Naive thymus-derived CD4-positive, alpha-beta T cell (primary cell): ENCODE data around the gene CXXC5. TPM values are rescaled to one million over a fixed set of nuclear protein-coding genes. Genes with fewer than 3 reads are reported as not detected.
A peak's percentile ranks its signal among the peaks of the same experiment; 100 is the strongest.

Experiments
- ATAC-seq: fragments of 150-1000 bp; cut with Tn5 transposase; 2 replicates; pipeline ENCODE4 v1.10.0; 2021; ENCODE audit warnings: mild to moderate bottlenecking, moderate library complexity
- CTCF ChIA-PET: fragments of 350-600 bp; sonication (Branson Sonifier 250); formaldehyde crosslinking; loops from one replicate; lab custom pipeline; 2021; ENCODE audit warnings: antibody characterized with exemption; lab: Charles Lee
- POLR2A ChIA-PET: fragments of 350-600 bp; sonication (Branson Sonifier 250); formaldehyde crosslinking; loops from one replicate; lab custom pipeline; 2021; ENCODE audit warnings: antibody characterized with exemption, inconsistent platforms; lab: Charles Lee
- DNase-seq, 9 donors: peaks; one replicate each; pipeline versions ENCODE4 v3.0.0 to v3.0.0-alpha.2; 2020 to 2022; ENCODE audit warnings: mixed read lengths in 1 of 9
- H3K27ac ChIP-seq: one replicate; pipeline ENCODE4 v1.7.0; 2013; ENCODE audit warnings: mild to moderate bottlenecking, low read depth, low read length, moderate library complexity
- H3K27me3 ChIP-seq, 2 donors: one replicate each; pipeline ENCODE4 v1.7.0; 2013; ENCODE audit warnings: low read length in 2 of 2, mild to moderate bottlenecking in 2 of 2, moderate library complexity in 2 of 2; ENCODE audit not compliant: control insufficient read depth in 2 of 2, insufficient read depth in 2 of 2
- H3K36me3 ChIP-seq, 3 experiments: 1 replicate in 2 of 3; 2 replicates in 1 of 3; pipeline ENCODE4 v1.7.0; 2013; ENCODE audit warnings: low read length in 3 of 3, mild to moderate bottlenecking in 3 of 3, moderate library complexity in 1 of 3; ENCODE audit not compliant: insufficient read depth in 3 of 3, control insufficient read depth in 2 of 3
- H3K4me1 ChIP-seq, 2 donors: one replicate each; pipeline ENCODE4 v1.7.0; 2013; ENCODE audit warnings: low read length in 2 of 2, mild to moderate bottlenecking in 2 of 2, moderate library complexity in 1 of 2; ENCODE audit not compliant: control insufficient read depth in 2 of 2, insufficient read depth in 2 of 2
- H3K4me3 ChIP-seq: 2 replicates; pipeline ENCODE4 v1.7.0; 2013; ENCODE audit warnings: mild to moderate bottlenecking, low read length
- H3K9me3 ChIP-seq, 3 experiments: 1 replicate in 2 of 3; 2 replicates in 1 of 3; pipeline ENCODE4 v1.7.0; 2013; ENCODE audit warnings: low read length in 3 of 3; ENCODE audit not compliant: control insufficient read depth in 2 of 3
- H3K27ac Mint-ChIP-seq, 9 donors: one replicate each; pipeline ENCODE4 v1.8.0; 2020 to 2022; ENCODE audit warnings: mixed read lengths in 9 of 9, mild to moderate bottlenecking in 8 of 9, moderate library complexity in 5 of 9, inconsistent platforms in 2 of 9
- H3K27me3 Mint-ChIP-seq, 5 donors: one replicate each; pipeline ENCODE4 v1.8.0; 2021 to 2022; ENCODE audit warnings: mixed read lengths in 5 of 5, mild to moderate bottlenecking in 1 of 5
- H3K36me3 Mint-ChIP-seq, 5 donors: one replicate each; pipeline ENCODE4 v1.8.0; 2020 to 2022; ENCODE audit warnings: mixed read lengths in 5 of 5, mild to moderate bottlenecking in 3 of 5, inconsistent platforms in 1 of 5
- H3K4me1 Mint-ChIP-seq, 7 donors: one replicate each; pipeline ENCODE4 v1.8.0; 2020 to 2022; ENCODE audit warnings: mixed read lengths in 7 of 7, mild to moderate bottlenecking in 3 of 7, inconsistent platforms in 1 of 7
- H3K4me3 Mint-ChIP-seq, 10 donors: one replicate each; pipeline ENCODE4 v1.8.0; 2020 to 2022; ENCODE audit warnings: mild to moderate bottlenecking in 10 of 10, mixed read lengths in 10 of 10, moderate library complexity in 6 of 10, inconsistent platforms in 2 of 10
- H3K9me3 Mint-ChIP-seq, 11 donors: one replicate each; pipeline ENCODE4 v1.8.0; 2020 to 2022; ENCODE audit warnings: mixed read lengths in 11 of 11, mild to moderate bottlenecking in 4 of 11, inconsistent platforms in 1 of 11, moderate library complexity in 1 of 11
- intact Hi-C, 2 donors: fragments of 100-400 bp; cut with micrococcal nuclease; formaldehyde crosslinking; loops; one replicate each; pipeline ENCODE4 v1.15.1; 2023
- polyA plus RNA-seq, 2 donors: library from polyadenylated mRNA; unstranded; fragments of 300-500 nt; fragmentation: Illumina TruSeq; gene quantifications; one replicate each; pipeline ENCODE4 v1.2.3, GENCODE V29; 2021
- total RNA-seq, 6 experiments: library from RNA in 5 of 6; stranded (reverse) in 5 of 6; gene quantifications; 1 replicate in 5 of 6; 2 replicates in 1 of 6; pipeline ENCODE4 v1.2.3 and lab custom pipeline; 2021 to 2026

Gene CXXC5
- total and polyA plus RNA-seq, 7 experiments from 2014 or later: 0.73 to 21.4 (median 2.2) TPM

- Histone ChIP-seq H3K9me3 (no peaks in the 10 kb centered on the region), H3K4me1 (peaks cover 27 to 28% of the 10 kb centered on the region in 2 donors), H3K27ac (no peak overlapping the region), H3K36me3 (no peaks in the 10 kb centered on the region), H3K4me3 (peak overlapping the region; percentile 22), H3K27me3 (no peaks in the 10 kb centered on the region)
- intact Hi-C loops: loop anchor here (1.0 to 10.0 kb wide), 6 partner anchors 9 to 209 kb away; partner anchors contain the start of gene UBE2D2 (in 1 of the 2)
- H3K4me3 Mint-ChIP-seq: peak overlapping the region; percentile 64 to 91 (median 77)
- DNase-seq (peak in 7 of 9 donors; percentile 48 to 76 (median 66)), ATAC-seq (peak; percentile 82)
- H3K27me3 Mint-ChIP-seq: peaks cover 0 to 5% (median 0%) of the 10 kb centered on the region in 5 donors
- H3K36me3 Mint-ChIP-seq: peaks cover 0 to 5% (median 0%) of the 10 kb centered on the region in 5 donors
- ChIA-PET POLR2A (interaction anchor here (0.5 to 2.4 kb wide), 8 partner anchors 10 to 138 kb away, joined by 3 to 8 read pairs (median 4); no protein-coding TSS in a partner anchor), CTCF (interaction anchor here (0.6 to 4.8 kb wide), 16 partner anchors 9 to 143 kb away, joined by 3 to 41 read pairs (median 4); partner anchors contain the start of gene CXXC5)
- peaks cover 0 to 3% (median 0%) of the 10 kb centered on the region in 11 donors for H3K9me3 Mint-ChIP-seq
- H3K4me1 Mint-ChIP-seq: peaks cover 22 to 50% (median 45%) of the 10 kb centered on the region in 7 donors
- H3K27ac Mint-ChIP-seq: peak overlapping the region in 8 of 9 donors; percentile 23 to 87 (median 48)
These were observed 11.8 kb upstream of the CXXC5 start for GRCh38 chr5:139636207-139636792.

GRCh38 chr5:139636975-139637408 is 11.2 kb upstream of the CXXC5 start:
- Histone ChIP-seq H3K27ac (no peak overlapping the region), H3K36me3 (no peaks in the 10 kb centered on the region), H3K4me1 (peaks cover 27 to 28% of the 10 kb centered on the region in 2 donors), H3K4me3 (peak overlapping the region; percentile 22), H3K27me3 (no peaks in the 10 kb centered on the region), H3K9me3 (no peaks in the 10 kb centered on the region)
- ATAC-seq (peak; percentile 15), DNase-seq (peak in 1 of 9 donors; percentile 38)
- H3K36me3 Mint-ChIP-seq: peaks cover 0 to 5% (median 0%) of the 10 kb centered on the region in 5 donors
- peaks cover 0 to 3% (median 0%) of the 10 kb centered on the region in 11 donors for H3K9me3 Mint-ChIP-seq
- ChIA-PET POLR2A (interaction anchor here (0.7 to 2.4 kb wide), 6 partner anchors 9 to 114 kb away, joined by 3 to 7 read pairs (median 4); partner anchors contain the start of gene UBE2D2), CTCF (interaction anchor here (1.0 to 4.8 kb wide), 4 partner anchors 10 to 143 kb away, joined by 3 to 41 read pairs (median 11); no protein-coding TSS in a partner anchor)
- peaks cover 22 to 50% (median 45%) of the 10 kb centered on the region in 7 donors for H3K4me1 Mint-ChIP-seq
- peak overlapping the region in 7 of 9 donors; percentile 12 to 81 (median 59) for H3K27ac Mint-ChIP-seq
- peak overlapping the region; percentile 51 to 91 (median 77) for H3K4me3 Mint-ChIP-seq
- H3K27me3 Mint-ChIP-seq: peaks cover 0 to 5% (median 0%) of the 10 kb centered on the region in 5 donors
- intact Hi-C loops: loop anchor here (1.0 to 10.0 kb wide), 7 partner anchors 8 to 208 kb away; partner anchors contain the start of genes CXXC5 (in 1 of the 2) and UBE2D2 (in 1 of the 2)

GRCh38 chr5:139637438-139638089 is 10.6 kb upstream of the CXXC5 start:
- POLR2A ChIA-PET: interaction anchor here (0.7 to 2.4 kb wide), 4 partner anchors 12 to 76 kb away, joined by 3 to 6 read pairs (median 4); partner anchors contain the start of gene UBE2D2
- H3K27ac Mint-ChIP-seq: peak overlapping the region in 1 of 9 donors; percentile 72
- Histone ChIP-seq H3K36me3 (no peaks in the 10 kb centered on the region), H3K27ac (peak overlapping the region; percentile 19), H3K4me3 (peak overlapping the region; percentile 22), H3K4me1 (peaks cover 27 to 28% of the 10 kb centered on the region in 2 donors), H3K27me3 (no peaks in the 10 kb centered on the region), H3K9me3 (no peaks in the 10 kb centered on the region)
- peaks cover 0 to 5% (median 0%) of the 10 kb centered on the region in 5 donors for H3K36me3 Mint-ChIP-seq
- H3K4me1 Mint-ChIP-seq: peaks cover 22 to 50% (median 41%) of the 10 kb centered on the region in 7 donors
- H3K9me3 Mint-ChIP-seq: peaks cover 0 to 3% (median 0%) of the 10 kb centered on the region in 11 donors
- H3K4me3 Mint-ChIP-seq: peak overlapping the region in 9 of 10 donors; percentile 66 to 91 (median 79)
- ATAC-seq: peak; percentile 61
- peak in 8 of 9 donors; percentile 26 to 46 (median 36) for DNase-seq
- peaks cover 0 to 5% (median 0%) of the 10 kb centered on the region in 5 donors for H3K27me3 Mint-ChIP-seq
- CTCF ChIA-PET: interaction anchor here (1.0 to 1.4 kb wide), 2 partner anchors 10 to 63 kb away, joined by 3 to 4 read pairs; no protein-coding TSS in a partner anchor
- intact Hi-C loops: loop anchor here (1.0 to 10.0 kb wide), 5 partner anchors 11 to 207 kb away; partner anchors contain the start of genes CXXC5 (in 1 of the 2) and UBE2D2 (in 1 of the 2)

GRCh38 chr5:139638090-139638735 is 9.9 kb upstream of the CXXC5 start:
- Histone ChIP-seq H3K4me1 (peaks cover 27 to 28% of the 10 kb centered on the region in 2 donors), H3K36me3 (no peaks in the 10 kb centered on the region), H3K9me3 (no peaks in the 10 kb centered on the region), H3K27me3 (no peaks in the 10 kb centered on the region), H3K4me3 (no peak overlapping the region), H3K27ac (no peak overlapping the region)
- Mint-ChIP-seq H3K27ac (peak overlapping the region in 3 of 9 donors; percentile 38 to 72 (median 41)), H3K9me3 (peaks cover 0 to 3% (median 0%) of the 10 kb centered on the region in 11 donors), H3K36me3 (peaks cover 0 to 5% (median 0%) of the 10 kb centered on the region in 5 donors), H3K4me1 (peaks cover 22 to 48% (median 39%) of the 10 kb centered on the region in 7 donors), H3K27me3 (peaks cover 0 to 5% (median 0%) of the 10 kb centered on the region in 5 donors), H3K4me3 (peak overlapping the region in 9 of 10 donors; percentile 63 to 82 (median 72))
- ATAC-seq (peak; percentile 10), DNase-seq (peak in 1 of 9 donors; percentile 22)
- intact Hi-C loops: loop anchor here in 1 of 2 donors (5.0 to 10.0 kb wide), 2 partner anchors 109 to 207 kb away; no protein-coding TSS in a partner anchor
- CTCF ChIA-PET: interaction anchor here (0.9 to 1.4 kb wide), 3 partner anchors 11 to 63 kb away, joined by 3 to 4 read pairs (median 3); no protein-coding TSS in a partner anchor
- POLR2A ChIA-PET: interaction anchor here (0.5 to 1.2 kb wide), 3 partner anchors 13 to 77 kb away, joined by 3 to 4 read pairs (median 3); partner anchors contain the start of gene UBE2D2

- Mint-ChIP-seq H3K9me3 (peaks cover 0 to 5% (median 0%) of the 10 kb centered on the region in 11 donors), H3K36me3 (peaks cover 0 to 5% (median 0%) of the 10 kb centered on the region in 5 donors), H3K4me1 (peaks cover 22 to 44% (median 34%) of the 10 kb centered on the region in 7 donors), H3K4me3 (peak overlapping the region in 9 of 10 donors; percentile 39 to 77 (median 63)), H3K27ac (peak overlapping the region in 4 of 9 donors; percentile 32 to 72 (median 40)), H3K27me3 (peaks cover 0 to 5% (median 0%) of the 10 kb centered on the region in 5 donors)
- intact Hi-C loops: loop anchor here in 1 of 2 donors (5.0 to 10.0 kb wide), 2 partner anchors 108 to 206 kb away; no protein-coding TSS in a partner anchor
- H3K4me3 ChIP-seq: no peak overlapping the region
- no peaks in the 10 kb centered on the region for H3K9me3 ChIP-seq
- no peaks in the 10 kb centered on the region for H3K36me3 ChIP-seq
- ChIA-PET POLR2A (interaction anchor here (0.7 kb wide), 1 partner anchor 21 kb away, joined by 3 read pairs; no protein-coding TSS in a partner anchor), CTCF (interaction anchor here (0.9 to 1.4 kb wide), 2 partner anchors 51 to 64 kb away, joined by 3 read pairs; no protein-coding TSS in a partner anchor)
- peaks cover 27 to 28% of the 10 kb centered on the region in 2 donors for H3K4me1 ChIP-seq
- no peak for ATAC-seq
- no peak overlapping the region for H3K27ac ChIP-seq
- no peaks in the 10 kb centered on the region for H3K27me3 ChIP-seq
- no peak for DNase-seq
These were observed 9.2 kb upstream of the CXXC5 start for GRCh38 chr5:139638736-139639618.
